Non-pigmented ciliary epithelial cell (primary cell): ENCODE measurements around the gene TGFBR2.

Experiments
- DNase-seq: peaks from one replicate; pipeline ENCODE4 v3.0.0-alpha.2; 2010; ENCODE audit warnings: low read depth

Gene TGFBR2

GRCh38 chr3:30675006-30675405 lies 68.6 kb downstream of the TGFBR2 start:
- no peak for DNase-seq

DNA sequence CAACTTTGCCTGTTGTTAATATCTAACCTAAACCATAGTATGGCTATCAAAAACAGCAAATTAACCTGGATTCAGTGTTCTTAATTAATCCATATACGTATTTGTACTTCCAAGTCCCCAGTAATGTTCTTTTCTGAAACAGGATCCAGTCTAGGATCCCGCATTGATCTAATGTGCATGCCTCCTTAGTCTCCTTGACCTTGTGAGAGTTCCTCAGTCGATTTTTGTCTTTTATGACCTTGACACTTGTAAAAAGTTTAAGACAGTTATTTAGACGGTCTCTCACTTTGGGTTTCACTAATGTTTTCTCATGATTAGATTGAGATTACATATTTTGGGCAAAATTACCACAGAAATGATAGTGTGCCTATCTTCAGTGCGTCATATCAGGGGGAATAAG lies 69.4 kb downstream of the TGFBR2 start:
- no peak for DNase-seq

DNA sequence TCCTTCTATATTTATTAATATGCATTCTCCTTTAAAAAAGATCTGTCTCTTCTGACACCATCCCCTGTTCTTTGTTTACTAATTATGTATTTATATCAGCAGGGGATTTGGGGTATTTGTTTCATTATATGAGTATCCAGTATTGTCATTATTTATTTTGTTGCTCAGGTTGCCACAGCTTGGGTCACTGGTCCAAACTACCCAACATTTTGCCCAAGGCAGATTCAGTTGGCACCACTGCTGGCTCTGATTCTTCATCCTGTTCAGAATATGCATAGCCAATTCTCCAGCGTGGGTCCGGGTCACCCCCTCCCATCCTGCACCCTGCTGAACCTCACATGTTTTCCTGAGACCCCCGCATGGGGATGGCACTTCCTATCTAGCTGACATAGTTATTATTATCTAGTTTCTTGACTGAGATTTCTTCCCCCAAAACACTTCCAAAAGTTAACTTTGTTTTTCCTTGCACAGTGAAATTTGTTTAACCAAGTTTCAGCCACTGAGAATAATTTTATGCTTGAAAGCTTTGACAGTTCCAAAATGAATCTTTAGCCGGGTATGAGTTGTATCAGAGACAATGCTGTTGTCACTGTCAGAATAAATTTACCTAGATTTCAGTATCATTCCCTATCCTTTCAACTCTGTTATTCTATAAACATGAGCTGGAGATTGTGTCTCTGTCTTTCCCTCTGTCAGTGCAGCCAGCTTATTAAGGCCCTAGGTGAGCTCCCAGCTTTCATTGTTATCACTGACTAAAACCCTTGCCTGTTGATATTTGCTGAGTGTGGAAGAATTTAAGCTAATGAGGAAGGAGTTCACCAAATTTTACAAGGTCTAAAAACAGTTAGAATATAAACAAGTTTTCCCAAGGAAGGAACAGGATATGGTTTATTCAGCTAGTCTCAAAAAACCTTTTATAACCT lies 70.3 kb downstream of the TGFBR2 start:
- DNase-seq: no peak

DNA sequence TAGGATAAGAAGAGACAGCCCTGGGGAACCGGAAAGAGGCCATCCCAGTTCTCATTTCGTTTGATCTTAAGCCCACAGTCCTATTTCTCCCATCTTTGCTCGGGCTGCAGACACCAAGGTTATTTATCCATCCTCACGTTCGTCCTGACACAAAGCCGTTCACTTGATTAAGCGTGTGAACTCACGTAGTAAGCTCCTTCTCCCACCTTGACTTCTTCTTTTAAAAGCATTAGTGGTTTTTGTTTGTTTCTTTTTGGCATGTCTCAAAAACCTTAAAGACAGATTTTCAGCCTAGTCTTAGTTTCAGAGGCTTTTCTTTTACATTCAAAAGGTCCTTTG lies 70.9 kb downstream of the TGFBR2 start:
- no peak for DNase-seq

GRCh38 chr3:30679045-30679444 lies 72.6 kb downstream of the TGFBR2 start:
- no peak for DNase-seq

DNA sequence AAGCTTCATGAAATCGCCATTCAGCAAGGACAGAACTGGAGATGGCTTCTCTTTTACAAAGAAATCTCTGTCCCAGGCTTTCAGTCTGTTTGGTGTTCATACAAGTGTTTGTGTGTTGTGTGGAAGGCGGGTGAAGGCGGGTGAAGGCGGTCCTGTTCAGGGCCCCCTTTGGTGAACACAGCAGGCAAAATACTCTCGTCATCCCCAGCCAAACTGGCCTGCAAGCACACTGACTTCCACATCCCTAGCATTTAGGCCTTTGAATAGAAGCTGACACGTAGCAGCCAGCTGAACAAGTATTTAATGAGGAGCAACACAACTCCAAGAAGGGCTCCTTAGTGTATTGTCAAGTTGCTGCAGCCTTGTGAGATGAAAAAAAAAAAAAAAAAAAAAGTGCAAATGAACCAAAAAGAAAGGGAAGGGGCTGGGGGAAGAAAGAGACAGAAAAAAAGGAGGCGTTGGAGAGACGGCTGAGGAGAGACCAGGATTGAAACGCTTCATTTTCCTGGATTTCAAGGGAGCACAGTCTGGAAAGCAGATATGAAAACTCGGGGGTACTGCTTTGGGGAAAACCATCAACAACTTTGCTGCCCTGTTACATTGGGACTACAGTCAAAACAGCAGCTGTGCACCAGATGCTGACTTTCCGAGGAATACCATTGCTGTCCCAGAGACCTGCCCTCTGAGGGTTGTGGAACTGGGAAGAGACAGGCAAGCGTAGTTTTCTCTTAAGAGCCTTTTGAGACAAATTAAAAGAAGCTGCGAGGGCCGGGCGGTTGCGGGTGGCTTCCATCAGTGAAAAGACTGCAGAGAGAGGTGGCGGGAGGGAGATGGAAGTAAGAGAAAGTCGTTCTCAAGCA lies 74.6 kb downstream of the TGFBR2 start:
- DNase-seq: no peak

- no peak for DNase-seq
Observed at GRCh38 chr3:30681649-30682211, 75.3 kb downstream of the TGFBR2 start.

- no peak for DNase-seq
Observed at GRCh38 chr3:30682434-30683155, 76.2 kb downstream of the TGFBR2 start.

DNA sequence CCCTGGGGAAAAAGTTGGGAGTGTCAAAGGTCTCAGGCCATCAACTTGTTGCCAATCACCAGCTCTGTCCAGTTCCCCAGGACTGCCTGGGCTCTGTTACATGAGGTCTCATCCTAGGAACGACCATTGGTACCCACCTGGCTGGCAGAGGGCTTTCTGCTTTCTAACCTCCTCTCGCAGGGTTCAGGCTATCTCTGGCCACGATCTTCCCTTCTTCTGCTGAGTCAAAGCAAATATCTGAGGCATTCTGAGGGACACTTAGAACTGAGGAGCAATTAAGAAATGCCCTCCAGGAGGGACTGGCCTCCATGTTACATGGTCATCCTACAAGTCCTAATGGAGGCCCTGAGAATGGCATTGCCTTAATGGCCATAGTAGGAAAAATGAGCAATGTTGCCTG lies 77.4 kb downstream of the TGFBR2 start:
- no peak for DNase-seq

DNA sequence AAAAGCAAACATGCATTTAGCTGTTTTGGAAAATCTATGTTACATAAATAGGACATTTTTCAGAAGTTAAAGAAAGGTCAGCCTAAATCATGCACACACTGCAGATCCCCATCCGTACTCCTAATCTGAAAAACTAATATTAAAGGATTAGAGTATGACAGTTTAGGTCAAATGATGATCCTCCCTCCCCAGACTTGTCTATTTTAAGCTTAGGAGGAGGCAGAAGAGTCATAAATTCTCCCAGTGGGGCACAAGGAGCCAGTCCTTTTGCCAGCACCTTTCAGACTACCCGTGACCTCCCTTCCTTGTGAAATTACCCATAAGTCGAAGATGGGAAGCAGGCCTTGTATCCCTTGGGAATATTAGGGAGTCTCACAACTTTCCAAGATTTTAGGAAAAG lies 78.0 kb downstream of the TGFBR2 start:
- DNase-seq: no peak

DNA sequence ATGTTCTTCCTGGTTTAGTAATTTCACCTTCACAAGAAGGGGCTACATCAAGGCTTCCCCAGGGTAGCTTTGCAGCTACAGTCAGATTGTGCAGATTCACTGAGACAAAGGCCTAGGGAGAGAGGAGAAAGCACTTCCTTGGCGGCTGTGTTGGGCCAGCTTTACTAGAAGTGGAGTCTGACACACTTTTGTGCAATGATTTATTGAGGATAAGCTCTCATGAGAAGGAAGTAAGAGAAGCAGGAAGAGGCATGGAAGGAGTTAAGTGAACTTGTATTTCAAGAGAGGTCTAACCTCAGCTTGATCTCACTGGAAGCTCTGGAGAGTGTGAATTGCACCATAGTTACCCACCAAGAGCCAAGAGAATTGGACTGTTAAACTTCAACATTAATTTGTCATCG lies 78.9 kb downstream of the TGFBR2 start:
- no peak for DNase-seq

- DNase-seq: no peak
Observed at GRCh38 chr3:30686176-30686575, 79.8 kb downstream of the TGFBR2 start.

DNA sequence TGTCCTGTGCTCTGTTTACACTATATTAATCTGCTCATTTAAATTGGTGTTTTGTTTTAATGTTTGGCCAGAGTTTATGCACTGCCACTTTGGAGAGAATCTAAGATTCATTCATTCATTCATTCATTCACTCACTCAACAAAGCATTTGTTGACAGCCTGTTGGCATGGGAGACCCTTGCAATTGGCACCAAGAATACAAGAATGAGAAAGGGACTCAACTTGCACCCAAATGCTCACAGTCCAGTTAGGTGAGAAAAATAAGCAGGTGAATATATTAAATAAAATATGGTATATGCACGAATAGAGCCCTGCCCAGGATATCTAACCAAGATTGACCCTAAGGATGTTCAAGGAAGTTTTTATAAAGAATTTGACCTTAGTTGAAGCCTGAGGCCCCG lies 80.4 kb downstream of the TGFBR2 start:
- DNase-seq: no peak

GRCh38 chr3:30687930-30688570 lies 81.6 kb downstream of the TGFBR2 start:
- DNase-seq: no peak

DNA sequence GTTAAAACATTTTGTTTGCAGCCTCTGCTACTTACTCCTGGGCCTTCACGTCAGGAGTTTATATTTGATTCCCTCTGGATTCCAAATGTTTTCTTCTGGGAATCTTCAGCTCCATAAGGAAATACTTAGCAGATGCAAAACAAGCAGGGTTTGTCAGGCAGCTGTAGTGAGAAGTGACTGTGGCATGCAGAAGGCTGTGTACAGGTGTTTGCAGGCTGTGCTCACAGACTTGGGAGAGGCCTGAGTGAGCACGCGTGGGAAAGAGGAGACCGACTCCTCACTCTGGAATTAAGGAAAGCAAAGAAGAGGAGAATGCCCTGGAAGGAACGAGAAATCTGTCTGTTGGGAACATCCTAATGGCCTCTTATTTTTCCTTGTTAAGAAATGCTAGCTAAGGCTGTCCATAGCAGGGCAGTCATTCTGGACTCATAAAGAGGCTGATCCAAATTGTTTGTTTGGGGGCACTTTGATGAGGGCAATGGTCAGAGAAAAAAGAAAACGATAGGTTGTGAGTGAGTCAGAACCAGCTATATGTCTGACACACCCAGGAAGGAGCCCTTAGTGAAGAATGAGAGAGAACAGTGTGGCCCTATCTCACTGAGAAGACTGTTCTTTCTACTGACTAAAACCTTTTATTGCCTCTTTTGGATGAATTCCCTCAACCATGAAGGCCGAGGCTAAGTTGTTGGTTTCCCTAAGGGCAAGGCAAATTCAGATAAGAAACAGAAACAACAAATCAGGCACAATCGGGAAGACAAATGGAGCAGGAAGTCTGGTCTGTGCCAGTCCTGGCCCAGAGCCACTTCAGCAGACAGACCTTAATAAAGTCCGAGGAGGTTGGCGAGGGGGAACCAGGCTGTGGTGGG lies 82.6 kb downstream of the TGFBR2 start:
- peak; percentile 28 for DNase-seq

- DNase-seq: no peak
Observed at GRCh38 chr3:30690199-30690598, 83.8 kb downstream of the TGFBR2 start.

- DNase-seq: no peak
Observed at GRCh38 chr3:30691249-30691880, 85.0 kb downstream of the TGFBR2 start.

DNA sequence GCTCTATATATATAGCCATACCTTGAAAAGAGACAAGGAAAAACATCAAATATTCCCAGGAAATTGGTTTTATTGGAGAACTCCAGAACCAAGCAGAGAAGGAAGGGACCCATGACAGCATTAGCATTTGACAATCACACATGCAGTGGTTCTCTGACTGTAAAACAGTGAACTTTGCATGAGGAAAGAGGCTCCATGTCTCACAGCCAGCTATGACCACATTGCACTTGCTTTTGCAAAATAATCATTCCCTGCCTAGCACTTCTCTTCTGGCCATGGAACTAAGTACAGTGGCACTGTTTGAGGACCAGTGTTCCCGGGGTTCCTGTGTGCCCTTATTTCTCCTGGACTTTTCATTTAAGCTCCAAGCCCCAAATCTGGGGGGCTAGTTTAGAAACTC lies 85.5 kb downstream of the TGFBR2 start:
- DNase-seq: no peak

- no peak for DNase-seq
Observed at GRCh38 chr3:30692498-30693130, 86.2 kb downstream of the TGFBR2 start.
